ENCODE measurements around the gene IGHMBP2. TPM values are rescaled to one million over a fixed set of nuclear protein-coding genes. Genes with fewer than 3 reads are reported as not detected.
A peak's percentile ranks its signal among the peaks of the same experiment; 100 is the strongest.

IGHMBP2 gene
- total RNA-seq, 1 experiment from 2014 or later, result 27.0 TPM

DNA sequence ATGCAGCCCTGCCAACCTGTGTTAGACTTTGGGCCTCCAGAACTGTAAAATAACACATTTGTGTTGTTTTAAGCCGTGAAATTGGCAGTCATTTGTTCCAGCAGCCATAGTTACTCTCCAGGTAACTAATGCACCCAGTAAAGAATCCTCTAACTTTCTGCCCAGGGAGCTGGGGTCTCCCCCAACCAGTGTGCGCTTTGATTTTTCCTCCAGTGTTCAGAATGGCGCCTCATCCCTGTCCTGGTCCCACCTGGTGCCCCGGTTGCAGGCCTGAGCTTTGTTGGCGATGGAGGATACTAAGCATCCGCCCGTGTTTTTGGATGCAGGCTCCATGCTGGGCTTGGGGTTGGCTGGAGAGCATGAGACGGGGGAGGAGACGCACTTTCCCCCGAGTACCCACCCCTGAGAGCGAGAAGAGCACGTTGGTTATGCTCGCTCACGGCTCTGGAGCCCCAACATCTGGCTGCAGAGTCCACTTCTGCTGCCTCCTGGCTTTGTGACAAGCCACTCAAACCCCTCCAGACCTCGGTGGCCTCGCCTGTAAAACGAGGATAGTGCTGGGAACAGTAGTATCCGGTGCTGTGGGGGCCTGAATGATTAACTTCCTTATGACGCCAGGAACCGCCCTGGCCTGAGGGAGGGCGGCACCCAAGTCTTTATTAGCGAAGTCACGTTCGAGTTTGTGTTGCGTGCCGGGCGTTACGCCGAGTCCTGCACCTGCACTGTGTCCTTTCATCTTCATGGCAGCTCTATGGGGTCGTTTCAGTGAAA, 51.3 kb downstream of the IGHMBP2 start:
- ChIA-PET POLR2A (ENCODE audit: unreplicated experiment) (no interaction called here), CTCF (no interaction called here)
- peak in 1 of 2 experiments; percentile 42 for DNase-seq
- no peak for TF ChIP-seq EZH2 (IDR thresholded peaks at IDR 0.05; ENCODE audit: low read depth)
- TF ChIP-seq, protein P1, sequence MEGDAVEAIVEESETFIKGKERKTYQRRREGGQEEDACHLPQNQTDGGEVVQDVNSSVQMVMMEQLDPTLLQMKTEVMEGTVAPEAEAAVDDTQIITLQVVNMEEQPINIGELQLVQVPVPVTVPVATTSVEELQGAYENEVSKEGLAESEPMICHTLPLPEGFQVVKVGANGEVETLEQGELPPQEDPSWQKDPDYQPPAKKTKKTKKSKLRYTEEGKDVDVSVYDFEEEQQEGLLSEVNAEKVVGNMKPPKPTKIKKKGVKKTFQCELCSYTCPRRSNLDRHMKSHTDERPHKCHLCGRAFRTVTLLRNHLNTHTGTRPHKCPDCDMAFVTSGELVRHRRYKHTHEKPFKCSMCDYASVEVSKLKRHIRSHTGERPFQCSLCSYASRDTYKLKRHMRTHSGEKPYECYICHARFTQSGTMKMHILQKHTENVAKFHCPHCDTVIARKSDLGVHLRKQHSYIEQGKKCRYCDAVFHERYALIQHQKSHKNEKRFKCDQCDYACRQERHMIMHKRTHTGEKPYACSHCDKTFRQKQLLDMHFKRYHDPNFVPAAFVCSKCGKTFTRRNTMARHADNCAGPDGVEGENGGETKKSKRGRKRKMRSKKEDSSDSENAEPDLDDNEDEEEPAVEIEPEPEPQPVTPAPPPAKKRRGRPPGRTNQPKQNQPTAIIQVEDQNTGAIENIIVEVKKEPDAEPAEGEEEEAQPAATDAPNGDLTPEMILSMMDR (conservative IDR thresholded peaks at IDR 0.05), result no peak
- Histone ChIP-seq H3F3A (ENCODE audit: insufficient read depth, low read depth) (no peaks in the 10 kb centered on the region), H3K9me2 (ENCODE audit: insufficient read depth) (no peaks in the 10 kb centered on the region), H3K4me3 (no peak overlapping the region), H3K79me2 (ENCODE audit: low read depth) (no peaks in the 10 kb centered on the region), H3K27me3 (ENCODE audit: insufficient read depth, low read depth) (0 out of 2 replicates have a peak, but pooled peaks cover 5% of the 10 kb centered on the region), H3K4me1 (replicated peaks; ENCODE audit: insufficient read depth) (no peaks in the 10 kb centered on the region), H3K36me3 (ENCODE audit: low read depth) (no peaks in the 10 kb centered on the region), H4K20me1 (ENCODE audit: insufficient read depth) (no peaks in the 10 kb centered on the region), H3K27ac (no peak overlapping the region), H3K9me3 (ENCODE audit: insufficient read depth, low read depth) (no peaks in the 10 kb centered on the region), H2AFZ (no peak overlapping the region), H3K4me2 (no peak overlapping the region)
- no TSS peak for BruUV-seq (replicated peaks)
- intact Hi-C loops (cut with micrococcal nuclease; ENCODE audit: unreplicated experiment), result loop anchor here (5.0 kb wide), 1 partner anchor 87 kb away; no protein-coding TSS in a partner anchor

DNA sequence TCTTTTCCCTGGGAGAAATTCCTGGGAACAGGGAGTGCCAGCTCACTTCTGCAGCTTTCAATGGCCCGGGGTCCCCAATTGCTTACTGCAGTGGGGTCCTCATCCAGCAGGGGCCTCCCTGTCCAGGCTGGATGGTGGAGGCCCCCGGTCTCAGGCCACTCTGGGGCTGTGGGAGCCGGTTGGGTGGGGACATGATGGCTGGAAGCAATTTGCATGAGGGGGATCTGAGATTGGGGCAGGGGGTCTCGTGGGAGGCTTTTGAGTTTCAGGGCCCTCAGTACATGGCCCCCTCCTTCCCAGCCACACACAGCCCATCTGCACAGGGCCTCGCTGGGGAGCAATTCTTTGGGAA, 51.9 kb downstream of the IGHMBP2 start:
- Histone ChIP-seq H3K4me1 (replicated peaks; ENCODE audit: insufficient read depth) (no peaks in the 10 kb centered on the region), H3K79me2 (ENCODE audit: low read depth) (no peaks in the 10 kb centered on the region), H2AFZ (no peak overlapping the region), H4K20me1 (ENCODE audit: insufficient read depth) (no peaks in the 10 kb centered on the region), H3K36me3 (ENCODE audit: low read depth) (no peaks in the 10 kb centered on the region), H3K9me3 (ENCODE audit: insufficient read depth, low read depth) (no peaks in the 10 kb centered on the region), H3K4me2 (no peak overlapping the region), H3K9me2 (ENCODE audit: insufficient read depth) (no peaks in the 10 kb centered on the region), H3K27me3 (ENCODE audit: insufficient read depth, low read depth) (0 out of 2 replicates have a peak, but pooled peaks cover 5% of the 10 kb centered on the region), H3F3A (ENCODE audit: insufficient read depth, low read depth) (no peaks in the 10 kb centered on the region), H3K27ac (no peak overlapping the region), H3K4me3 (no peak overlapping the region)
- DNase-seq, result no peak
- ChIA-PET CTCF (interaction anchor here (0.6 kb wide), 1 partner anchor 60 kb away, joined by 3 read pairs; no protein-coding TSS in a partner anchor), POLR2A (ENCODE audit: unreplicated experiment) (no interaction called here)
- TF ChIP-seq, protein P1 (conservative IDR thresholded peaks at IDR 0.05), result no peak
- TF ChIP-seq EZH2 (IDR thresholded peaks at IDR 0.05; ENCODE audit: low read depth), result no peak
- BruUV-seq (replicated peaks), result no TSS peak
- intact Hi-C loops (cut with micrococcal nuclease; ENCODE audit: unreplicated experiment), result no loop called here

DNA sequence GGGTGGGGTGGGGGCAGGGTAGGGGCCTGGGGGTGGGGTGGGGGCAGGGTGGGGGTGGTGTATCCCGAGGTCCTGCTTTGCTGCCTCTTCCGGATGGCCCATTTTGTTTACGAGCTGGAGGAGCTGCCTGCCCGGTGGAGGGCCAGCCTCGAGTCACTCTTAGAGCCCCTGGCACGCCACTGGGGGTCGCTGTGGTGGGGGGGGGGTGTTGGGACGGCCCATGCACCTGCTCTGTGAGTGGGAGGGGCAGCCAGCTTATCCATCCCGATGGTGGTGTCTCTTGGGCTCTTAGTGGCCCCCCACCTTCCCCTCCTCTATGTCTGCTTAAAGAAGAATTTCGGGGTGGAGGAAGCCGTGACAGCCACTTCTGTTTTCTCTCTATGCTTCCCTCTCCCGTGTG, 52.5 kb downstream of the IGHMBP2 start:
- intact Hi-C loops (cut with micrococcal nuclease; ENCODE audit: unreplicated experiment), result no loop called here
- Histone ChIP-seq H3K4me2 (no peak overlapping the region), H3K36me3 (ENCODE audit: low read depth) (no peaks in the 10 kb centered on the region), H2AFZ (no peak overlapping the region), H3K4me3 (no peak overlapping the region), H3K27ac (no peak overlapping the region), H3K4me1 (replicated peaks; ENCODE audit: insufficient read depth) (no peaks in the 10 kb centered on the region), H3K9me3 (ENCODE audit: insufficient read depth, low read depth) (no peaks in the 10 kb centered on the region), H4K20me1 (ENCODE audit: insufficient read depth) (no peaks in the 10 kb centered on the region), H3K79me2 (ENCODE audit: low read depth) (no peaks in the 10 kb centered on the region), H3K9me2 (ENCODE audit: insufficient read depth) (no peaks in the 10 kb centered on the region), H3K27me3 (ENCODE audit: insufficient read depth, low read depth) (0 out of 2 replicates have a peak, but pooled peaks cover 5% of the 10 kb centered on the region), H3F3A (ENCODE audit: insufficient read depth, low read depth) (no peaks in the 10 kb centered on the region)
- POLR2A ChIA-PET (ENCODE audit: unreplicated experiment), result no interaction called here
- CTCF ChIA-PET, result interaction anchor here (0.6 kb wide), 1 partner anchor 60 kb away, joined by 3 read pairs; no protein-coding TSS in a partner anchor
- TF ChIP-seq, protein P1 (conservative IDR thresholded peaks at IDR 0.05), result peak; percentile 43; the same call in 1 of the 2 replicates
- TF ChIP-seq EZH2 (IDR thresholded peaks at IDR 0.05; ENCODE audit: low read depth), result no peak
- BruUV-seq (replicated peaks), result no TSS peak
- no peak for DNase-seq
